Measurements from ENCODE around the gene PRPF40B.

- TF ChIP-seq CTCF (conservative IDR thresholded peaks at IDR 0.05 in 1 of 2, IDR thresholded peaks at IDR 0.05 in 1 of 2; ENCODE audit: extremely low read depth in 1 of 2, insufficient read depth in 1 of 2, low read depth in 1 of 2, low read length in 2 of 2): no peak
- no peak for TF ChIP-seq EZH2 (IDR thresholded peaks at IDR 0.05; ENCODE audit: borderline replicate concordance, low read length)
These were observed 45.6 kb upstream of the PRPF40B start for GRCh38 chr12:49577589-49578315.

All from mammary epithelial cell (primary cell).